ENCODE results near the gene GPR87. TPM values are rescaled to one million over a fixed set of nuclear protein-coding genes. Genes with fewer than 3 reads are reported as not detected.

The GPR87 gene
- total RNA-seq, 1 donor from 2014 or later, result not detected

GRCh38 chr3:151307583-151308488 is 8.8 kb downstream of the GPR87 start:
- Histone ChIP-seq H3K36me3 (no peaks in the 10 kb centered on the region), H3K9me3 (no peaks in the 10 kb centered on the region), H3K27ac (no peak overlapping the region), H3K27me3 (no peaks in the 10 kb centered on the region), H3K4me3 (no peak overlapping the region), H3K4me1 (no peaks in the 10 kb centered on the region)
- no peak for DNase-seq (ENCODE audit: low spot score in 2 of 2)
- TF ChIP-seq CTCF (IDR thresholded peaks at IDR 0.05), result no peak
- intact Hi-C loops (cut with DNase I), result no loop called here

GRCh38 chr3:151307131-151307530 is 9.5 kb downstream of the GPR87 start:
- Histone ChIP-seq H3K27me3 (no peaks in the 10 kb centered on the region), H3K27ac (no peak overlapping the region), H3K36me3 (no peaks in the 10 kb centered on the region), H3K4me3 (no peak overlapping the region), H3K4me1 (no peaks in the 10 kb centered on the region), H3K9me3 (no peaks in the 10 kb centered on the region)
- intact Hi-C loops (cut with DNase I), result no loop called here
- no peak for TF ChIP-seq CTCF (IDR thresholded peaks at IDR 0.05)
- no peak for DNase-seq (ENCODE audit: low spot score in 2 of 2)

- Histone ChIP-seq H3K9me3 (no peaks in the 10 kb centered on the region), H3K36me3 (no peaks in the 10 kb centered on the region), H3K27me3 (no peaks in the 10 kb centered on the region), H3K4me1 (no peaks in the 10 kb centered on the region), H3K4me3 (no peak overlapping the region), H3K27ac (no peak overlapping the region)
- intact Hi-C loops (cut with DNase I), result no loop called here
- no peak for DNase-seq (ENCODE audit: low spot score in 2 of 2)
- no peak for TF ChIP-seq CTCF (IDR thresholded peaks at IDR 0.05)
These were observed 10.3 kb downstream of the GPR87 start for GRCh38 chr3:151306168-151306810.

GRCh38 chr3:151305775-151306151 is 10.9 kb downstream of the GPR87 start:
- H3K4me1 ChIP-seq, result no peaks in the 10 kb centered on the region
- H3K4me3 ChIP-seq, result no peak overlapping the region
- H3K27ac ChIP-seq, result no peak overlapping the region
- H3K36me3 ChIP-seq, result no peaks in the 10 kb centered on the region
- H3K27me3 ChIP-seq, result no peaks in the 10 kb centered on the region
- no peak for DNase-seq (ENCODE audit: low spot score in 2 of 2)
- TF ChIP-seq CTCF (IDR thresholded peaks at IDR 0.05), result no peak
- intact Hi-C loops (cut with DNase I), result no loop called here
- no peaks in the 10 kb centered on the region for H3K9me3 ChIP-seq

GRCh38 chr3:151305060-151305774 is 11.4 kb downstream of the GPR87 start:
- intact Hi-C loops (cut with DNase I), result no loop called here
- H3K4me3 ChIP-seq, result no peak overlapping the region
- H3K27ac ChIP-seq, result no peak overlapping the region
- no peak for TF ChIP-seq CTCF (IDR thresholded peaks at IDR 0.05)
- H3K36me3 ChIP-seq, result no peaks in the 10 kb centered on the region
- H3K9me3 ChIP-seq, result no peaks in the 10 kb centered on the region
- H3K4me1 ChIP-seq, result no peaks in the 10 kb centered on the region
- no peaks in the 10 kb centered on the region for H3K27me3 ChIP-seq
- DNase-seq (ENCODE audit: low spot score in 2 of 2), result peak in 1 of 2 donors; percentile 67

All from ascending aorta (tissue), 2 donors.